Urinary bladder (tissue), 4 donors: Measurements from ENCODE around the gene GPR25. TPM values are rescaled to one million over a fixed set of nuclear protein-coding genes. Genes with fewer than 3 reads are reported as not detected.
"Not testable (repeated sequence)": the region's sequence is repeated elsewhere in the genome, so short reads cannot be mapped to it uniquely, and the experiment has no call there.

Source experiments
- DNase-seq: peaks from one replicate; pipeline ENCODE4 v3.0.0-alpha.2; 2015; ENCODE audit errors: extremely low spot score
- H3K27ac ChIP-seq: one replicate; pipeline ENCODE4 v1.5.1; 2013; ENCODE audit warnings: low read depth, mild to moderate bottlenecking, moderate library complexity
- H3K36me3 ChIP-seq: one replicate; pipeline ENCODE4 v1.6.1; 2013; ENCODE audit warnings: mild to moderate bottlenecking, moderate library complexity; ENCODE audit not compliant: insufficient read depth
- H3K4me1 ChIP-seq: one replicate; pipeline ENCODE4 v1.6.1; 2013; ENCODE audit warnings: mild to moderate bottlenecking, moderate library complexity; ENCODE audit not compliant: insufficient read depth
- H3K4me3 ChIP-seq: one replicate; pipeline ENCODE4 v1.5.1; 2013; ENCODE audit warnings: low read depth, low read length
- WGBS: extraction: QIAGEN DNeasy Blood & Tissue Kit; methylation state at CpG from one replicate; pipeline ENCODE4 v1.1.7; 2013; 5-methylcytosine and 5-hydroxymethylcytosine counted together
- polyA plus RNA-seq: library from polyadenylated mRNA; stranded (reverse); fragments of 200-250 nt; gene quantifications from one replicate; pipeline ENCODE4 v1.2.3, GENCODE V29; 2013
- total RNA-seq: library from RNA; depleted of rRNA; stranded (reverse); fragments of >200 nt; gene quantifications from one replicate; pipeline ENCODE4 v1.2.3, GENCODE V29; 2014
- donor health status: healthy with polysubstance abuse.
- donor health status: healthy.

The GPR25 gene
- total and polyA plus RNA-seq, 2 donors = 0.06 TPM; not detected in 1

GRCh38 chr1:200901796-200902444 lies 29.1 kb downstream of the GPR25 start:
- H3K4me1 ChIP-seq = no peaks in the 10 kb centered on the region

GRCh38 chr1:200903793-200904192 lies 31.0 kb downstream of the GPR25 start:
- Histone ChIP-seq H3K27ac (no peak overlapping the region), H3K4me1 (no peaks in the 10 kb centered on the region), H3K4me3 (no peak overlapping the region), H3K36me3 (no peaks in the 10 kb centered on the region)
- WGBS = 93% methylated on average over 5 of the region's 5 CpGs
- no peak for DNase-seq

More at GRCh38 chr1:200901796-200902444, 29.1 kb downstream of the GPR25 start:
- no peak for DNase-seq
- no peaks in the 10 kb centered on the region for H3K36me3 ChIP-seq
- no peak overlapping the region for H3K4me3 ChIP-seq
- WGBS = 76% methylated on average over 8 of the region's 8 CpGs
- no peak overlapping the region for H3K27ac ChIP-seq

GRCh38 chr1:200904772-200905171 lies 32.0 kb downstream of the GPR25 start:
- H3K27ac ChIP-seq = no peak overlapping the region
- H3K36me3 ChIP-seq = no peaks in the 10 kb centered on the region
- no peaks in the 10 kb centered on the region for H3K4me1 ChIP-seq
- no peak for DNase-seq
- H3K4me3 ChIP-seq = no peak overlapping the region

GRCh38 chr1:200905411-200906052 lies 32.8 kb downstream of the GPR25 start:
- WGBS = 69% methylated on average over 4 of the region's 4 CpGs
- Histone ChIP-seq H3K4me3 (no peak overlapping the region), H3K4me1 (no peaks in the 10 kb centered on the region), H3K36me3 (no peaks in the 10 kb centered on the region), H3K27ac (no peak overlapping the region)
- DNase-seq = no peak

- no peak overlapping the region for H3K27ac ChIP-seq
- peaks cover 2% of the 10 kb centered on the region for H3K36me3 ChIP-seq
- DNase-seq = no peak
- no peaks in the 10 kb centered on the region for H3K4me1 ChIP-seq
- H3K4me3 ChIP-seq = no peak overlapping the region
- 97% methylated on average over 2 of the region's 2 CpGs for WGBS
Measured at GRCh38 chr1:200906491-200906890, 33.7 kb downstream of the GPR25 start.

GRCh38 chr1:200907611-200908097 lies 34.9 kb downstream of the GPR25 start:
- peaks cover 2% of the 10 kb centered on the region for H3K36me3 ChIP-seq
- H3K27ac ChIP-seq = peak overlapping the region; percentile 42
- H3K4me1 ChIP-seq = no peaks in the 10 kb centered on the region
- no peak for DNase-seq
- no peak overlapping the region for H3K4me3 ChIP-seq
- 84% methylated on average over 5 of the region's 5 CpGs for WGBS

- 88% methylated on average over 6 of the region's 6 CpGs for WGBS
- Histone ChIP-seq H3K4me1 (no peaks in the 10 kb centered on the region), H3K27ac (peak overlapping the region; percentile 49), H3K4me3 (no peak overlapping the region), H3K36me3 (peaks cover 2% of the 10 kb centered on the region)
- DNase-seq = no peak
Measured at GRCh38 chr1:200908191-200908868, 35.5 kb downstream of the GPR25 start.

GRCh38 chr1:200909071-200909470 lies 36.3 kb downstream of the GPR25 start:
- no peak for DNase-seq
- 79% methylated on average over 5 of the region's 5 CpGs for whole genome bisulfite sequencing
- peaks cover 2% of the 10 kb centered on the region for H3K36me3 ChIP-seq
- no peak overlapping the region for H3K4me3 ChIP-seq
- peak overlapping the region; percentile 49 for H3K27ac ChIP-seq
- no peaks in the 10 kb centered on the region for H3K4me1 ChIP-seq

- no peak for DNase-seq
- H3K27ac ChIP-seq = no peak overlapping the region
- H3K4me3 ChIP-seq = no peak overlapping the region
- 77% methylated on average over 4 of the region's 4 CpGs for WGBS
- H3K36me3 ChIP-seq = peaks cover 2% of the 10 kb centered on the region
- H3K4me1 ChIP-seq = no peaks in the 10 kb centered on the region
Measured at GRCh38 chr1:200909757-200910239, 37.0 kb downstream of the GPR25 start.

GRCh38 chr1:200911361-200911760 lies 38.6 kb downstream of the GPR25 start:
- Histone ChIP-seq H3K4me1 (no peaks in the 10 kb centered on the region), H3K4me3 (no peak overlapping the region), H3K27ac (no peak overlapping the region), H3K36me3 (peaks cover 2% of the 10 kb centered on the region)
- 96% methylated on average over 24 of the region's 24 CpGs for WGBS
- DNase-seq = no peak

- not testable (repeated sequence) for H3K4me3 ChIP-seq, H3K36me3 ChIP-seq, DNase-seq, H3K27ac ChIP-seq, H3K4me1 ChIP-seq
- WGBS = 86% methylated on average over 13 of the region's 21 CpGs
Measured at GRCh38 chr1:200911936-200912335, 39.2 kb downstream of the GPR25 start.

GRCh38 chr1:200912737-200913407 lies 40.1 kb downstream of the GPR25 start:
- H3K4me3 ChIP-seq = no peak overlapping the region
- no peak overlapping the region for H3K27ac ChIP-seq
- no peaks in the 10 kb centered on the region for H3K4me1 ChIP-seq
- WGBS = 90% methylated on average over 13 of the region's 13 CpGs
- DNase-seq = no peak
- H3K36me3 ChIP-seq = peaks cover 2% of the 10 kb centered on the region

GRCh38 chr1:200916152-200916551 lies 43.4 kb downstream of the GPR25 start:
- Histone ChIP-seq H3K4me1 (no peaks in the 10 kb centered on the region), H3K4me3 (no peak overlapping the region), H3K36me3 (peaks cover 2% of the 10 kb centered on the region), H3K27ac (no peak overlapping the region)
- DNase-seq = no peak
- 44% methylated on average over 22 of the region's 22 CpGs for WGBS
